GM12873 (cell line): Measurements from ENCODE around the gene SWAP70.

Experiments used
- CTCF ChIP-seq: IDR thresholded peaks from 2 replicates; pipeline ENCODE4 v1.5.1; 2012; ENCODE audit warnings: low read depth, mild to moderate bottlenecking, moderate library complexity, low read length, control low read depth; ENCODE audit not compliant: insufficient read depth; ENCODE audit errors: missing control alignments

SWAP70 gene

DNA sequence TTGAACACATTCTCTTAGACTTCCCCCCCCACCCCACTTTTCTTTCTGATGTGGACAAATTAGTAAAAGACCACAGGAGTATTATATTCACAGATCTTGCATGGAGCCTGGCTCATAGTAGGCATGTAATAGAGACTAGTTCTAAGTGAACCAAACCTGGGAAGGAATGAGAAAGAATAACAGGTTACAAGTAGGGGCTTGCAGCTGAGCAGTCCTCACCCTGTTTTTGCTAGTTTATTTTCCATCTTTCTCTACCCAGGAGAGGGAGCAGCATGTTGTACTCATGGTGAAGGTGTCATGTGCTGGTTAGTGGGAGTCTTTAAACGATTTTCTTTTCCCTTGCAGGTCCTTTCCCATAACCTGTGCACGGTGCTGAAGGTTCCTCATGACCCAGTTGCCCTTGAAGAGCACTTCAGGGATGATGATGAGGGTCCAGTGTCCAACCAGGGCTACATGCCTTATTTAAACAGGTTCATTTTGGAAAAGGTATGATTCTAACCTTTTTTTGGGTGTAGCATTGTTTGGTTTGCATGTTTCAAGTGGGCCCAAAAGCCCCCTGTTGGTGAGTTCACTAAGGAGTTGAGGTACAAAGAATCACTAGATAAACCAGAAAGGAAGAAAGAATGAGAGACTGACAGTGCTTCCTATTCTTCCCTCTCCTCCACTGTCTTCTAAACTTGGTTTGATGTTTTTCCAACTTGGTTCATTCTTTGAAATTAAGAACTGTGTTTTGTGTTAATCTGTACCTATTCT is 30.1 kb downstream of the SWAP70 start:
- peak; percentile 14 for TF ChIP-seq CTCF

GRCh38 chr11:9697766-9698165 is 33.9 kb downstream of the SWAP70 start:
- TF ChIP-seq CTCF = no peak

DNA sequence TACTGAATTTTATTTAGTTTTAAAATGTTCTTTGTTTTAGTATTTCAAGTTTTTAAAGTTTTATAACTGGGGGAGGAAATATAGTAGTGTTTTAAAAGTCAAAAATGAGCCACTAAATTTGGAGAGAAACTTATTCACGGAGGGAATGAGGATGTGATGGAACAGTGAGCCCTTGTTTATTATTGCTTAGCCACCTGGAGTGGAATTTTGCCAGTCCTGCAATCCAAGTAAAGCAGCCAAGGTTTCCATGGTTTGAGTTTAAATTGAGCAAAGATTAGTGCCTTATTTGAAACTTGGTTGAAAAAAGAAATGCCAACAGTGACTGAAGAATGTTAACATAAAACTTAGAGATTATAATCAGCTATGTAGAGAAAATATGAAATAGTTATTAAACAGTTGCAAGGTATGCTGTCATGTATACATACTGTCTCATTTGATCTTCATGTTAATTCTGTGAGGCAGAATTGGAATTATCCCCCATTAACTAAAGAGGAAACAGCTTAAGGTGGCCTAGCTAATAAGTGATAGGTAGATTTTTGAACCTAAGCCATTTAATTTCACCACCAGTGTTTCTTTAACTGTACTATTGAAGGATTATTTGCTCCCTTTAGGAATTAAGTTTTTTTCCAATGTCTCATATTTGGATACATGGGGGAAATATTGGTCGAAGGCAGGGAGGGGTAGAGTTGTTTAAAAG is 36.4 kb downstream of the SWAP70 start:
- TF ChIP-seq CTCF = no peak

DNA sequence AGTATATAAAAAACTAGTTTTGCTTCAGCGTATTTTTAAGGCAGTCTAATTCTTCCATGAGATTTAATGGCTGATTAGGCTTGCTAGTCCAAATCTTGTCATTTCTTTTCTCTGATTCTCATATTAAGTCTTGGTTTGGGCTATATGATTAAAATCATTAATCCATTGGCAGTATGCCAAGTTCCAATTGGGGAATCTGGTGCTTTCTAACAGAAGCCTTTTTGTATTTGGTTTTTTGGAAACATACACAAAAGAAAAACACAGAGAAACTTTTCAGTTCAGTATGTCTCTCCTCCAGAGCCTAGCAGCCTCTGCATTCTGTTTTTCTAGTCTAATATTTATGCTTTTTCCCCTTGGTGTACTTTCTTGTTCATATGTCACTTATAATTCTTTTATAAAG is 37.9 kb downstream of the SWAP70 start:
- no peak for TF ChIP-seq CTCF

GRCh38 chr11:9703280-9703679 is 39.4 kb downstream of the SWAP70 start:
- TF ChIP-seq CTCF = no peak

- no peak for TF ChIP-seq CTCF
Measured at GRCh38 chr11:9704037-9704436, 40.2 kb downstream of the SWAP70 start.

- no peak for TF ChIP-seq CTCF
Measured at GRCh38 chr11:9704620-9705019, 40.7 kb downstream of the SWAP70 start.
